Activated T-cell treated with anti-CD3 and anti-CD28 coated beads for 1 hour (primary cell): ENCODE data around the gene FFAR3.
"Not testable (repeated sequence)": the region's sequence is repeated elsewhere in the genome, so short reads cannot be mapped to it uniquely, and the experiment has no call there.

Experiments used
- DNase-seq: peaks from one replicate; pipeline ENCODE4 v3.0.0-alpha.2; 2020; ENCODE audit warnings: low read depth

The FFAR3 gene

GRCh38 chr19:35350591-35350990 is 7.7 kb upstream of the FFAR3 start:
- no peak for DNase-seq

- DNase-seq, result no peak
Observed at GRCh38 chr19:35351411-35352176, 6.7 kb upstream of the FFAR3 start.

GRCh38 chr19:35352177-35352447 is 6.1 kb upstream of the FFAR3 start:
- no peak for DNase-seq

- peak; percentile 57 for DNase-seq
Observed at GRCh38 chr19:35352448-35353304, 5.6 kb upstream of the FFAR3 start.

- no peak for DNase-seq
Observed at GRCh38 chr19:35353635-35354034, 4.6 kb upstream of the FFAR3 start.

- DNase-seq, result no peak
Observed at GRCh38 chr19:35354898-35355297, 3.4 kb upstream of the FFAR3 start.

GRCh38 chr19:35355791-35356460 is 2.3 kb upstream of the FFAR3 start:
- DNase-seq, result no peak

GRCh38 chr19:35358834-35359233 is 574 bp downstream of the FFAR3 start:
- not testable (repeated sequence) for DNase-seq

- DNase-seq, result not testable (repeated sequence)
Observed at GRCh38 chr19:35359395-35359794, 1.1 kb downstream of the FFAR3 start.

GRCh38 chr19:35360081-35360480 is 1.8 kb downstream of the FFAR3 start:
- not testable (repeated sequence) for DNase-seq

- no peak for DNase-seq
Observed at GRCh38 chr19:35360880-35361420, 2.7 kb downstream of the FFAR3 start.

- DNase-seq, result no peak
Observed at GRCh38 chr19:35362261-35363000, 4.2 kb downstream of the FFAR3 start.

GRCh38 chr19:35363001-35363590 is 4.8 kb downstream of the FFAR3 start:
- no peak for DNase-seq

- DNase-seq, result no peak
Observed at GRCh38 chr19:35363711-35364425, 5.6 kb downstream of the FFAR3 start.

- DNase-seq, result no peak
Observed at GRCh38 chr19:35365303-35365702, 7.0 kb downstream of the FFAR3 start.

GRCh38 chr19:35368378-35368777 is 10.1 kb downstream of the FFAR3 start:
- no peak for DNase-seq

GRCh38 chr19:35369522-35369921 is 11.3 kb downstream of the FFAR3 start:
- DNase-seq, result no peak

- no peak for DNase-seq
Observed at GRCh38 chr19:35370722-35371121, 12.5 kb downstream of the FFAR3 start, which contains the start of gene GPR42. Gene GPR42 (plus strand): TSS chr19:35371068. CDS start chr19:35371360, 292 bp downstream.

- no peak for DNase-seq
Observed at GRCh38 chr19:35373492-35373891, 15.2 kb downstream of the FFAR3 start.

GRCh38 chr19:35374031-35374430 is 15.8 kb downstream of the FFAR3 start:
- DNase-seq, result not testable (repeated sequence)
